T1000 (cell line): ENCODE results near the gene OR6T1.

Experiments
- DNase-seq: peaks from one replicate; lab custom pipeline; 2025; ENCODE audit warnings: mixed read lengths; lab: John Stamatoyannopoulos, UW

The OR6T1 gene

GRCh38 chr11:123943738-123944137 lies at the start of gene OR6T1:
OR6T1 (minus strand) TSS chr11:123943838; CDS start chr11:123943838, 0 bp downstream.
- DNase-seq = no peak

GRCh38 chr11:123979311-123979710 lies 35.7 kb upstream of the OR6T1 start:
- no peak for DNase-seq

- DNase-seq = no peak
Observed at GRCh38 chr11:123977731-123978347, 34.2 kb upstream of the OR6T1 start, which contains the start of gene OR10S1. OR10S1 (minus strand) TSS chr11:123977781; CDS start chr11:123977664, 117 bp downstream.

- DNase-seq = no peak
Observed at GRCh38 chr11:123976770-123977560, 33.3 kb upstream of the OR6T1 start.

- no peak for DNase-seq
Observed at GRCh38 chr11:123973816-123974215, 30.2 kb upstream of the OR6T1 start.

GRCh38 chr11:123956752-123957151 lies 13.1 kb upstream of the OR6T1 start:
- DNase-seq = no peak

- no peak for DNase-seq
Observed at GRCh38 chr11:123945132-123945531, 1.5 kb upstream of the OR6T1 start.

- DNase-seq = no peak
Observed at GRCh38 chr11:123942413-123942812, 1.2 kb downstream of the OR6T1 start.

- DNase-seq = no peak
Observed at GRCh38 chr11:123939317-123939716, 4.3 kb downstream of the OR6T1 start, which contains the start of gene OR4D5. OR4D5 (plus strand) TSS chr11:123939617; CDS start chr11:123939617, 0 bp downstream.

GRCh38 chr11:123924027-123924426 lies 19.6 kb downstream of the OR6T1 start:
- no peak for DNase-seq

GRCh38 chr11:123920943-123921342 lies 22.7 kb downstream of the OR6T1 start:
- no peak for DNase-seq

- DNase-seq = no peak
Observed at GRCh38 chr11:123905826-123906225, 37.8 kb downstream of the OR6T1 start.

- no peak for DNase-seq
Observed at GRCh38 chr11:123904932-123905331, 38.7 kb downstream of the OR6T1 start.

GRCh38 chr11:123903932-123904331 lies 39.7 kb downstream of the OR6T1 start:
- DNase-seq = no peak

GRCh38 chr11:123901867-123902266 lies 41.8 kb downstream of the OR6T1 start, which contains the start of gene OR8D4:
OR8D4 (plus strand) TSS chr11:123902167; CDS start chr11:123906432, 4,265 bp downstream.
- DNase-seq = no peak

- DNase-seq = no peak
Observed at GRCh38 chr11:123899792-123900191, 43.8 kb downstream of the OR6T1 start.
